ENCODE measurements around the gene STK33.

STK33 gene

DNA sequence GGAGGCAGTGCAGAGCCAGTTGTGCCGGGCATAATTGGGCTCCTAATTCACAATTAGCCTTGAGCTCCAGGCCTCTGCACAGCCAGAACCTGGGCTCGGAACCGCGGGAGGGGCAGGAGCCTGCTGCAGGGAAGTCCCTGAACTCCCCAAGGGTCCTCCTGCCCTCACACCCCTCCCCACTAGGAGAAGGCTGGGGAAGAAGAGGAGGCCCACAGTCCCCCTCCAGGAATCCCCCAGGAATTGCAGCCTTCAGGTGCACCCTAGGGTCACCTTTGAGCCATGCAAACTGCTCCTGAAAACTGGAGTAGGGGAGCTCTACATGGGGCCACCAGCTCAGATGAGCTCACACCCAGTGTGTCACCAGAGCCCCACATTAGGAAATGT is 236.5 kb downstream of the STK33 start:
- Histone ChIP-seq H3F3A (ENCODE audit: insufficient read depth, low read length) (no peaks in the 10 kb centered on the region), H3K27me3 (replicated peaks; ENCODE audit: insufficient read depth, low read length) (no peaks in the 10 kb centered on the region), H3K36me3 (replicated peaks; ENCODE audit: insufficient read depth, low read length) (no peaks in the 10 kb centered on the region), H3K9me3 (replicated peaks; ENCODE audit: insufficient read depth, low read length) (no peaks in the 10 kb centered on the region), H3K4me2 (ENCODE audit: low read depth, low read length) (no peak overlapping the region), H3K9ac (ENCODE audit: low read length) (no peak overlapping the region), H3K27ac (ENCODE audit: low read length) (no peak overlapping the region), H2AFZ (ENCODE audit: low read length) (no peak overlapping the region), H3K4me1 (ENCODE audit: low read length) (no peaks in the 10 kb centered on the region), H3K9me2 (replicated peaks; ENCODE audit: insufficient read depth, low read length) (no peaks in the 10 kb centered on the region), H3K4me3 (ENCODE audit: low read length) (no peak overlapping the region), H3K79me2 (ENCODE audit: low read length) (no peaks in the 10 kb centered on the region), H4K20me1 (ENCODE audit: insufficient read depth, low read length) (no peaks in the 10 kb centered on the region)
- no peak for TF ChIP-seq EZH2 (optimal IDR thresholded peaks at IDR 0.05; ENCODE audit: low read depth, low read length)
- no peak for TF ChIP-seq CTCF (IDR thresholded peaks at IDR 0.05; ENCODE audit: low read length)
- TF ChIP-seq EZH2phosphoT487 (IDR thresholded peaks at IDR 0.05; ENCODE audit: low read length), result no peak
- DNase-seq, result no peak

- no peaks in the 10 kb centered on the region for H3K36me3 ChIP-seq (replicated peaks; ENCODE audit: insufficient read depth, low read length)
- no peaks in the 10 kb centered on the region for H3K27me3 ChIP-seq (replicated peaks; ENCODE audit: insufficient read depth, low read length)
- no peaks in the 10 kb centered on the region for H3K9me2 ChIP-seq (replicated peaks; ENCODE audit: insufficient read depth, low read length)
- no peaks in the 10 kb centered on the region for H3K79me2 ChIP-seq (ENCODE audit: low read length)
- no peaks in the 10 kb centered on the region for H3K4me1 ChIP-seq (ENCODE audit: low read length)
- no peak overlapping the region for H3K27ac ChIP-seq (ENCODE audit: low read length)
- no peak overlapping the region for H3K4me2 ChIP-seq (ENCODE audit: low read depth, low read length)
- DNase-seq, result no peak
- H2AFZ ChIP-seq (ENCODE audit: low read length), result no peak overlapping the region
- no peaks in the 10 kb centered on the region for H3K9me3 ChIP-seq (replicated peaks; ENCODE audit: insufficient read depth, low read length)
- H3K4me3 ChIP-seq (ENCODE audit: low read length), result no peak overlapping the region
- no peak overlapping the region for H3K9ac ChIP-seq (ENCODE audit: low read length)
- TF ChIP-seq EZH2phosphoT487 (IDR thresholded peaks at IDR 0.05; ENCODE audit: low read length) (no peak), CTCF (IDR thresholded peaks at IDR 0.05; ENCODE audit: low read length) (no peak), EZH2 (optimal IDR thresholded peaks at IDR 0.05; ENCODE audit: low read depth, low read length) (no peak)
- no peaks in the 10 kb centered on the region for H4K20me1 ChIP-seq (ENCODE audit: insufficient read depth, low read length)
- H3F3A ChIP-seq (ENCODE audit: insufficient read depth, low read length), result no peaks in the 10 kb centered on the region
These were observed 237.1 kb downstream of the STK33 start for GRCh38 chr11:8356721-8357504.

DNA sequence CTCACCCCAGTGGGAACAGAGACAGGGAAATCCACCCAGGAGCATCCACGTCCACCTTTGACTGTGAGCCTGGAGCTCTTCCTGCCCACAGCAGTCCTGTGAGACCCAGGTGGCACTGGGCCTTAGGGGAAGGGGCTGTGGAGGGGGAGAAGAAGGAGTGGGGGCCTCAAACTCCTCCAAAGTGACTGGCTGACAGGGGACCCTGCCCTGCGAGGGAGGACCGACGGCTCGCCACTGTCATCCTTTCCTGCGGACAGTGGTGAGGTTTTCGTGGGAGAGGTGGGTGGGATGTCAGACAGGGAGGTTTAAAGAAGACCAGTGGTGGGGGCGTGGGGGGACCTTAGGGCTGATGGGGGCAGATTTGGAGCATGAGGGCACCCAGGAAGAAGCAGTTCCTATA is 237.8 kb downstream of the STK33 start:
- H3K79me2 ChIP-seq (ENCODE audit: low read length), result no peaks in the 10 kb centered on the region
- no peaks in the 10 kb centered on the region for H4K20me1 ChIP-seq (ENCODE audit: insufficient read depth, low read length)
- DNase-seq, result no peak
- no peak overlapping the region for H3K4me2 ChIP-seq (ENCODE audit: low read depth, low read length)
- H2AFZ ChIP-seq (ENCODE audit: low read length), result no peak overlapping the region
- H3F3A ChIP-seq (ENCODE audit: insufficient read depth, low read length), result no peaks in the 10 kb centered on the region
- H3K9ac ChIP-seq (ENCODE audit: low read length), result no peak overlapping the region
- H3K27ac ChIP-seq (ENCODE audit: low read length), result no peak overlapping the region
- H3K36me3 ChIP-seq (replicated peaks; ENCODE audit: insufficient read depth, low read length), result no peaks in the 10 kb centered on the region
- no peaks in the 10 kb centered on the region for H3K9me2 ChIP-seq (replicated peaks; ENCODE audit: insufficient read depth, low read length)
- no peaks in the 10 kb centered on the region for H3K4me1 ChIP-seq (ENCODE audit: low read length)
- H3K27me3 ChIP-seq (replicated peaks; ENCODE audit: insufficient read depth, low read length), result no peaks in the 10 kb centered on the region
- TF ChIP-seq EZH2 (optimal IDR thresholded peaks at IDR 0.05; ENCODE audit: low read depth, low read length), result no peak
- no peak for TF ChIP-seq CTCF (IDR thresholded peaks at IDR 0.05; ENCODE audit: low read length)
- no peak for TF ChIP-seq EZH2phosphoT487 (IDR thresholded peaks at IDR 0.05; ENCODE audit: low read length)
- H3K4me3 ChIP-seq (ENCODE audit: low read length), result no peak overlapping the region
- H3K9me3 ChIP-seq (replicated peaks; ENCODE audit: insufficient read depth, low read length), result no peaks in the 10 kb centered on the region
